ENCODE data around the gene CPEB3. TPM values are rescaled to one million over a fixed set of nuclear protein-coding genes. Genes with fewer than 3 reads are reported as not detected.

The CPEB3 gene
- total and polyA plus RNA-seq, 2 experiments from 2014 or later: 5.0 to 8.3 TPM

DNA sequence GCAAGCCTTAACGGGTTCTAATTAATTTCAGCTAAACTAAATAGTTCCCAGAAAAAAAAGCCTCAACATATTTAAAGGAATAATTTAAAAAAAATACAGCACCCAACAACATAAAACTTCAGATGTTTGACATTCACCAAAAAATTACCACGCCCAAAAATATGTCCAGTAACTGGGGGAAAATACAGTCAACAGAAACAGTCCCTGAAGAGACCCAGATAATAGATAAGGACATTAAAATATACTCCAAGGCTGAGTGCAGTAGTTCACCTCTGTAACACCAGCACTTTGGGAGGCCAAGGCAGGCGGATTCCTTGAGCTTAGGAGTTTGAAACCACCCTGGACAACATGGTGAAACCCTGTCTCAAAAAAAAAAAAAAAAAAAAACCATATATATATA is 289.3 kb downstream of the CPEB3 start:
- TF ChIP-seq, protein P1, sequence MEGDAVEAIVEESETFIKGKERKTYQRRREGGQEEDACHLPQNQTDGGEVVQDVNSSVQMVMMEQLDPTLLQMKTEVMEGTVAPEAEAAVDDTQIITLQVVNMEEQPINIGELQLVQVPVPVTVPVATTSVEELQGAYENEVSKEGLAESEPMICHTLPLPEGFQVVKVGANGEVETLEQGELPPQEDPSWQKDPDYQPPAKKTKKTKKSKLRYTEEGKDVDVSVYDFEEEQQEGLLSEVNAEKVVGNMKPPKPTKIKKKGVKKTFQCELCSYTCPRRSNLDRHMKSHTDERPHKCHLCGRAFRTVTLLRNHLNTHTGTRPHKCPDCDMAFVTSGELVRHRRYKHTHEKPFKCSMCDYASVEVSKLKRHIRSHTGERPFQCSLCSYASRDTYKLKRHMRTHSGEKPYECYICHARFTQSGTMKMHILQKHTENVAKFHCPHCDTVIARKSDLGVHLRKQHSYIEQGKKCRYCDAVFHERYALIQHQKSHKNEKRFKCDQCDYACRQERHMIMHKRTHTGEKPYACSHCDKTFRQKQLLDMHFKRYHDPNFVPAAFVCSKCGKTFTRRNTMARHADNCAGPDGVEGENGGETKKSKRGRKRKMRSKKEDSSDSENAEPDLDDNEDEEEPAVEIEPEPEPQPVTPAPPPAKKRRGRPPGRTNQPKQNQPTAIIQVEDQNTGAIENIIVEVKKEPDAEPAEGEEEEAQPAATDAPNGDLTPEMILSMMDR (IDR thresholded peaks at IDR 0.05; ENCODE audit: low read depth, low read length): no peak
- Histone ChIP-seq H3K4me1 (ENCODE audit: low read depth) (no peaks in the 10 kb centered on the region), H3K36me3 (peaks cover 48% of the 10 kb centered on the region), H3K27me3 (no peaks in the 10 kb centered on the region), H3K4me3 (no peak overlapping the region), H3K27ac (no peak overlapping the region), H3K9me3 (ENCODE audit: low read depth) (no peaks in the 10 kb centered on the region)
- DNase-seq (ENCODE audit: low read depth in 1 of 2, low spot score in 1 of 2): no peak

Other genes starting within 250 kb of the CPEB3 start
- gene MARCHF5, start 89 bp upstream of the CPEB3 start, total RNA-seq: 8.4 and 19.3 TPM in 2 replicates
- gene MARCHF5, start 89 bp upstream of the CPEB3 start, polyA plus RNA-seq: 47.4 and 91.5 TPM in 2 replicates